ENCODE data around the gene INTS6.

GRCh38 chr13:51349016-51349415 is 103.8 kb downstream of the INTS6 start:
- TF ChIP-seq, protein P1, sequence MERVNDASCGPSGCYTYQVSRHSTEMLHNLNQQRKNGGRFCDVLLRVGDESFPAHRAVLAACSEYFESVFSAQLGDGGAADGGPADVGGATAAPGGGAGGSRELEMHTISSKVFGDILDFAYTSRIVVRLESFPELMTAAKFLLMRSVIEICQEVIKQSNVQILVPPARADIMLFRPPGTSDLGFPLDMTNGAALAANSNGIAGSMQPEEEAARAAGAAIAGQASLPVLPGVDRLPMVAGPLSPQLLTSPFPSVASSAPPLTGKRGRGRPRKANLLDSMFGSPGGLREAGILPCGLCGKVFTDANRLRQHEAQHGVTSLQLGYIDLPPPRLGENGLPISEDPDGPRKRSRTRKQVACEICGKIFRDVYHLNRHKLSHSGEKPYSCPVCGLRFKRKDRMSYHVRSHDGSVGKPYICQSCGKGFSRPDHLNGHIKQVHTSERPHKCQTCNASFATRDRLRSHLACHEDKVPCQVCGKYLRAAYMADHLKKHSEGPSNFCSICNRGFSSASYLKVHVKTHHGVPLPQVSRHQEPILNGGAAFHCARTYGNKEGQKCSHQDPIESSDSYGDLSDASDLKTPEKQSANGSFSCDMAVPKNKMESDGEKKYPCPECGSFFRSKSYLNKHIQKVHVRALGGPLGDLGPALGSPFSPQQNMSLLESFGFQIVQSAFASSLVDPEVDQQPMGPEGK (CRISPR knock-in tag; IDR thresholded peaks at IDR 0.05; ENCODE audit: borderline replicate concordance) = no peak
- no peak for TF ChIP-seq ZC3H10 (CRISPR knock-in tag; IDR thresholded peaks at IDR 0.05)
